Measurements from ENCODE around the gene PPP2R3A. TPM values are rescaled to one million over a fixed set of nuclear protein-coding genes. Genes with fewer than 3 reads are reported as not detected.
"Not testable (repeated sequence)": the region's sequence is repeated elsewhere in the genome, so short reads cannot be mapped to it uniquely, and the experiment has no call there.

Gene PPP2R3A
- total RNA-seq, 6 donors from 2014 or later = 5.5 to 35.6 (median 11.0) TPM

DNA sequence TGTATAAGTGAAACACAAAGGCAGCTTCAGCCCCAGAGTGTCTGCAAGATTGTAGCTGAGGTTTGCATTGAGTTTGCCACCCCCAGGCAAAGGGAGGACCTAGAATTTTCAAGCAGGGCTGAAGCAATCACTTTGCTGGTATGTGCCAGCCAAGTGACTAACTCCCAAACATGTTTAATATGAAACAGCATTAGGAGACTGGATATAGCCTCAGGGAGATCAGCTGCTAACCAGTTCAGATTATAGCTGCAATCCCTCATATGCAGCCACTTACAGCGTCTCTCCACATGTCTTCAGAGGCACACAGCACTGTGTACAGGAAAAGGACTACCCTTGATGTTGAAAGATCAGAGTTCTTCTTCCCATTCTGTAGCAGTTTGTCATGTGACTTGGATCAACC is 38.4 kb upstream of the PPP2R3A start:
- ATAC-seq (ENCODE audit: low FRiP score in 2 of 2) = no peak
- Histone ChIP-seq H3K36me3 (no peaks in the 10 kb centered on the region), H3K27me3 (no peaks in the 10 kb centered on the region), H3K4me3 (no peak overlapping the region), H3K4me1 (peaks cover 0 to 3% (median 0%) of the 10 kb centered on the region in 4 donors), H3K9me3 (no peaks in the 10 kb centered on the region), H3K27ac (no peak overlapping the region)
- no peak for DNase-seq
- TF ChIP-seq, protein P1, sequence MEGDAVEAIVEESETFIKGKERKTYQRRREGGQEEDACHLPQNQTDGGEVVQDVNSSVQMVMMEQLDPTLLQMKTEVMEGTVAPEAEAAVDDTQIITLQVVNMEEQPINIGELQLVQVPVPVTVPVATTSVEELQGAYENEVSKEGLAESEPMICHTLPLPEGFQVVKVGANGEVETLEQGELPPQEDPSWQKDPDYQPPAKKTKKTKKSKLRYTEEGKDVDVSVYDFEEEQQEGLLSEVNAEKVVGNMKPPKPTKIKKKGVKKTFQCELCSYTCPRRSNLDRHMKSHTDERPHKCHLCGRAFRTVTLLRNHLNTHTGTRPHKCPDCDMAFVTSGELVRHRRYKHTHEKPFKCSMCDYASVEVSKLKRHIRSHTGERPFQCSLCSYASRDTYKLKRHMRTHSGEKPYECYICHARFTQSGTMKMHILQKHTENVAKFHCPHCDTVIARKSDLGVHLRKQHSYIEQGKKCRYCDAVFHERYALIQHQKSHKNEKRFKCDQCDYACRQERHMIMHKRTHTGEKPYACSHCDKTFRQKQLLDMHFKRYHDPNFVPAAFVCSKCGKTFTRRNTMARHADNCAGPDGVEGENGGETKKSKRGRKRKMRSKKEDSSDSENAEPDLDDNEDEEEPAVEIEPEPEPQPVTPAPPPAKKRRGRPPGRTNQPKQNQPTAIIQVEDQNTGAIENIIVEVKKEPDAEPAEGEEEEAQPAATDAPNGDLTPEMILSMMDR (IDR thresholded peaks at IDR 0.05) = no peak
- no peak for TF ChIP-seq POLR2A (IDR thresholded peaks at IDR 0.05)
- TF ChIP-seq POLR2AphosphoS5 (IDR thresholded peaks at IDR 0.05) = no peak
- TF ChIP-seq EP300 (IDR thresholded peaks at IDR 0.05) = no peak
- 70 to 78% methylated on average over 1 of the region's 1 CpG for WGBS, 2 donors

GRCh38 chr3:135929670-135930069 is 35.9 kb upstream of the PPP2R3A start:
- no peak for DNase-seq
- Histone ChIP-seq H3K4me3 (no peak overlapping the region), H3K36me3 (no peaks in the 10 kb centered on the region), H3K4me1 (peaks cover 0 to 3% (median 0%) of the 10 kb centered on the region in 4 donors), H3K9me3 (no peaks in the 10 kb centered on the region), H3K27me3 (no peaks in the 10 kb centered on the region), H3K27ac (no peak overlapping the region)
- WGBS, 2 donors = 63 to 82% methylated on average over 1 of the region's 1 CpG
- ATAC-seq (ENCODE audit: low FRiP score in 2 of 2) = peak in 1 of 2 donors; percentile 75
- no peak for TF ChIP-seq POLR2A (IDR thresholded peaks at IDR 0.05)
- TF ChIP-seq POLR2AphosphoS5 (IDR thresholded peaks at IDR 0.05) = no peak
- TF ChIP-seq, protein P1 (IDR thresholded peaks at IDR 0.05) = no peak
- no peak for TF ChIP-seq EP300 (IDR thresholded peaks at IDR 0.05)

DNA sequence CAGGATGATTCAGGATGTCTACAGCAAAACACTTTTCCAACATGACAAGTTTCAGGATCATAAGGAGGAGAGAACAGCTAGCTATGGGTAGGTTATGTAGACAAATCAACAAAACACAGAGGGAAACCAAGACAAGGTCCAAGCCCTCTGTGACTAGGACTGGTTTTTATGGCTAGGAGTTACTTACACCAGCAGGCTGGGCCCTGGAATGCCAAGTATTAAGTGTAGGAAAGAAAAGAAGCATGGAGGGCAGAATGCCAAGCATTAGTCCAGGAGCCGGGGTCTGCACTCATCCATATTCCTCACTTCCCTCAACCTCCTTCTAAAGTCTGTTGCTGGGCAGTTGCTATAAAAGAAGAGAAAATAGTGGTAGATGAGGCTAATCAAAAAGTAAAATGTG is 35.3 kb upstream of the PPP2R3A start:
- Histone ChIP-seq H3K4me1 (peaks cover 0 to 3% (median 0%) of the 10 kb centered on the region in 4 donors), H3K27ac (no peak overlapping the region), H3K9me3 (no peaks in the 10 kb centered on the region), H3K4me3 (no peak overlapping the region), H3K27me3 (no peaks in the 10 kb centered on the region), H3K36me3 (no peaks in the 10 kb centered on the region)
- DNase-seq (no peak), ATAC-seq (ENCODE audit: low FRiP score in 2 of 2) (no peak)
- TF ChIP-seq, protein P1 (IDR thresholded peaks at IDR 0.05) = no peak
- TF ChIP-seq EP300 (IDR thresholded peaks at IDR 0.05) (no peak), POLR2AphosphoS5 (IDR thresholded peaks at IDR 0.05) (no peak), POLR2A (IDR thresholded peaks at IDR 0.05) (no peak)
- WGBS, 2 donors = 44 to 50% methylated on average over 1 of the region's 1 CpG

GRCh38 chr3:135935171-135935570 is 30.4 kb upstream of the PPP2R3A start:
- not testable (repeated sequence) for H3K27ac ChIP-seq; H3K4me3 ChIP-seq; H3K36me3 ChIP-seq; H3K4me1 ChIP-seq; H3K9me3 ChIP-seq; H3K27me3 ChIP-seq; ATAC-seq (ENCODE audit: low FRiP score in 2 of 2); DNase-seq
- 83 to 90% methylated on average over 5 of the region's 5 CpGs for whole genome bisulfite sequencing, 2 donors

DNA sequence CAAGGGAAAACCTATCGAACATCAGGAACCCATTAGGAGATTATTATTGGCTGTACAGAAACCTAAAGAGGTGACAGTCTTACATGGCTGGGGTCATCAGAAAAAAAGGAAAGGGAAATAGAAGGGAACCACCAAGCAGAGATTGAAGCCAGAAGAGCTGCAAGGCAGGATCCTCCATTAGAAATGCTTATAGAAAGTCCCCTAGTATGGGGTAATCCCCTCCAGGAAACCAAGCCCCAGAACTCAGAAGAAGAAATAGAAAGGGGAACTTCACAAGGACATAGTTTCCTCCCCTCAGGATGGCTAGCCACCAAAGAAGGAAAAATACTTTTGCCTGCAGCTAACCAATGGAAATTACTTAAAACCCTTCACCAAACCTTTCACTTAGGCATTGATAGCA is 27.8 kb upstream of the PPP2R3A start:
- H3K4me1 ChIP-seq; H3K27ac ChIP-seq; H3K36me3 ChIP-seq; ATAC-seq (ENCODE audit: low FRiP score in 2 of 2); DNase-seq; H3K4me3 ChIP-seq; H3K27me3 ChIP-seq; H3K9me3 ChIP-seq: not testable (repeated sequence)
- 95 to 100% methylated on average over 1 of the region's 1 CpG for WGBS, 2 donors

- no peaks in the 10 kb centered on the region for H3K4me1 ChIP-seq
- TF ChIP-seq POLR2AphosphoS5 (IDR thresholded peaks at IDR 0.05) (no peak), POLR2A (IDR thresholded peaks at IDR 0.05) (no peak), EP300 (IDR thresholded peaks at IDR 0.05) (no peak)
- TF ChIP-seq, protein P1 (IDR thresholded peaks at IDR 0.05) = no peak
- H3K36me3 ChIP-seq = no peaks in the 10 kb centered on the region
- H3K4me3 ChIP-seq = no peak overlapping the region
- H3K9me3 ChIP-seq = no peaks in the 10 kb centered on the region
- ATAC-seq (ENCODE audit: low FRiP score in 2 of 2) (no peak), DNase-seq (no peak)
- no peak overlapping the region for H3K27ac ChIP-seq
- no peaks in the 10 kb centered on the region for H3K27me3 ChIP-seq
- 91 to 92% methylated on average over 2 of the region's 2 CpGs for WGBS, 2 donors
These were observed 20.7 kb upstream of the PPP2R3A start for GRCh38 chr3:135944831-135945230.
